ENCODE measurements around the gene APMAP. TPM values are rescaled to one million over a fixed set of nuclear protein-coding genes. Genes with fewer than 3 reads are reported as not detected.

APMAP gene
- total RNA-seq, 1 experiment from 2014 or later, result 67.8 TPM

- H2BK5ac ChIP-seq (ENCODE audit: insufficient read length, low read length), result no peak overlapping the region
- no peak overlapping the region for H2BK20ac ChIP-seq (ENCODE audit: low read depth, low read length, poor library complexity, severe bottlenecking)
- peak; percentile 17 for DNase-seq
- H3K4me1 ChIP-seq (ENCODE audit: insufficient read depth, low read length), result peaks cover 4% of the 10 kb centered on the region; the same call in 1 of the 2 replicates
- H3T11ph ChIP-seq (ENCODE audit: low read length), result no peak overlapping the region
- peaks cover 8% of the 10 kb centered on the region for H3K23me2 ChIP-seq (ENCODE audit: insufficient read length, low read depth, low read length, poor library complexity, severe bottlenecking)
- H3K23ac ChIP-seq (ENCODE audit: insufficient read length, low read depth, low read length), result no peak overlapping the region
- Mint-ChIP-seq H3K9me3 (no peaks in the 10 kb centered on the region), H3K27me3 (ENCODE audit: low read depth) (peaks cover 11% of the 10 kb centered on the region; the same call in 1 of the 2 replicates), H3K36me3 (ENCODE audit: insufficient read depth in 1 of 3, low read depth in 3 of 3) (peaks cover 0 to 4% (median 2%) of the 10 kb centered on the region in 3 experiments; a peak in 1 of 7 replicates), H3K4me1 (peaks cover 24 to 31% of the 10 kb centered on the region in 2 experiments), H3K4me3 (peak overlapping the region; percentile 93 to 96), H3K27ac (no peak overlapping the region)
- no CpG with 5 or more reads among the region's 2 CpGs for WGBS (ENCODE audit: extremely low coverage, insufficient read length, low lambda C conversion rate)
- no peak for TF ChIP-seq CTCF (conservative IDR thresholded peaks at IDR 0.05)
- H3K4me2 ChIP-seq (ENCODE audit: insufficient read depth, insufficient read length, low read length), result peak overlapping the region; percentile 73
- no peak overlapping the region for H3K27ac ChIP-seq (ENCODE audit: insufficient read length, low read depth, low read length)
- no peak overlapping the region for H3K14ac ChIP-seq (ENCODE audit: insufficient read depth, low read length)
- no peak overlapping the region for H3K56ac ChIP-seq (ENCODE audit: insufficient read length, low read depth, low read length)
- no peak overlapping the region for H3K4ac ChIP-seq (ENCODE audit: low read depth, low read length)
- H3K18ac ChIP-seq (ENCODE audit: insufficient read length, low read depth, low read length), result no peak overlapping the region
- no peaks in the 10 kb centered on the region for H3K79me1 ChIP-seq (ENCODE audit: insufficient read depth, low read depth, low read length, poor library complexity, severe bottlenecking)
- no peak overlapping the region for H2BK12ac ChIP-seq (ENCODE audit: insufficient read length, low read depth, low read length)
- no peak overlapping the region for H2BK120ac ChIP-seq (ENCODE audit: low read depth, low read length, poor library complexity, severe bottlenecking)
- H3K9me3 ChIP-seq (ENCODE audit: control insufficient read depth, low read depth, low read length), result no peaks in the 10 kb centered on the region
- H3K9ac ChIP-seq (ENCODE audit: extremely low read depth, insufficient read length, low read length), result no peak overlapping the region
- no peak overlapping the region for H4K91ac ChIP-seq (ENCODE audit: insufficient read length, low read depth, low read length)
- no peak overlapping the region for H4K8ac ChIP-seq (replicated peaks; ENCODE audit: insufficient read length, low read depth, low read length)
- H3K79me2 ChIP-seq (ENCODE audit: insufficient read depth, low read length), result peaks cover 11% of the 10 kb centered on the region; the same call in 1 of the 2 replicates
- H2AFZ ChIP-seq (ENCODE audit: low read length), result no peak overlapping the region
- no peak overlapping the region for H2AK5ac ChIP-seq (ENCODE audit: insufficient read length, low read length)
- no peaks in the 10 kb centered on the region for H3K27me3 ChIP-seq (ENCODE audit: insufficient read depth, low read length)
- peaks cover 2% of the 10 kb centered on the region for H4K20me1 ChIP-seq (ENCODE audit: control insufficient read depth, insufficient read depth, insufficient read length)
- no peak overlapping the region for H4K5ac ChIP-seq (ENCODE audit: insufficient read length, low read depth, low read length)
- H2BK15ac ChIP-seq (ENCODE audit: low read depth, low read length), result no peak overlapping the region
Observed at GRCh38 chr20:24990810-24991252, 1.7 kb downstream of the APMAP start.
